Measurements from ENCODE around the gene ABCC3.
A peak's percentile ranks its signal among the peaks of the same experiment; 100 is the strongest.

Gene ABCC3

GRCh38 chr17:50642722-50643656, 8.3 kb downstream of the ABCC3 start:
- no peak for DNase-seq (ENCODE audit: low read depth)

- DNase-seq (ENCODE audit: low read depth): no peak
These were observed 11.3 kb downstream of the ABCC3 start for GRCh38 chr17:50645748-50646682.

- no peak for DNase-seq (ENCODE audit: low read depth)
These were observed 12.5 kb downstream of the ABCC3 start for GRCh38 chr17:50647187-50647586.

DNA sequence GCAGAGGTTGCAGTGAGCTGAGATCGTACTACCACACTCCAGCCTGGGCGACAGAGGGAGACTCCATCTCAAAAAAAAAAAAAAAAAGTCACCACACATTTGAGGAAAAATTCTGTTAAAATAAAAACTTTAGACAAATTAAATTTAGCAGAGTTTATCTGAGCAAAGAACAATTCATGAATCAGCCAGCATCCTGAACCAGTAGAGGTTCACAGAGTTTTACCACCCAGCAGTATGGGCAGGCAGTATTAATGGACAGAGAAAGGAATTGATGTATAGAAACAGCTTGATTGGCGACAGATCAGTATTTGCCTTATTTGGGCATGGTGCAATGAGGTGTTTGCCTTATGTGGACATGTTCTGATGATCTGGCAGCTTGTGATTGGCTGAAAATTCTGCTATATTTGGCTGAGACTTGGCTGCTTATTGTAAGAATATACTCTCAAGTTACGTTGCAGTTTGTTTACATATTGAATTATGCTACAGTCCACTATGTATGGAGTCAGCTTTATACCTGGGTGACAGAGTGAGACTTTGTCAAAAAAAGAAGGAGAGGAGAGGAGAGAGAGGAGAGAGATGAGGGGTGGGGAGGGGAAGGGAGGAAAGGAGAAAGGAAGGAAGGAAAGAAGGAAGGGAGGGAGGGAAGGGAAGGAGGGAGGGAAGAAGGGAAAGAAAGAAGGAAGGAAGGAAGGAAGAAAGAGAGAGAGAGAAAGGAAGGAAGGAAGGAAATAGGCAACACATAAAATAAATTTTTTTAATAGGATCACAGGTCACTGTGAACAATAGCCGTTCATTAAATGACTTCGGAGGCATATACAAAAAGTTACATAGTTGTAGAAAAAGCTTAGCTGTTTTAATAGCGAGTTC, 14.6 kb downstream of the ABCC3 start:
- DNase-seq (ENCODE audit: low read depth): no peak

- no peak for DNase-seq (ENCODE audit: low read depth)
These were observed 17.0 kb downstream of the ABCC3 start for GRCh38 chr17:50651661-50652060.

DNA sequence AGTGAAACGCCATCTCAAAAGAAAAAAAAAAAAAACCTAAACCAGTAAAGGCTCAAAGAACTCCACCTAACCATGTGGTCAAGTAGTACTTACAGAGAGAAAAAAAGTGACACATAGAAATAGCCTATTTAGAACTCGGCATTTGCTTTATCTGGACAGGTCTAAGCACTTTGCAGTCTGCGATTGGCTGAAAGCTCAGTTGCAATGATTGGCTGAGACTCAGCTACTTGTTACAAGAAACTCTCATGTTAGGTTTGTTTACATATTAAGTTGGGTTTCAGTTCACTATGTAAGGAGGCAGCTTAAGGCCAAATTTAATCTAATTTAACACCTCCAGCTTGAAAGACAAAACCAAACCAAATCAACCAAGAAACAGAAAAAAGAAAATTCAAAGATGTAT, 19.1 kb downstream of the ABCC3 start:
- no peak for DNase-seq (ENCODE audit: low read depth)

DNA sequence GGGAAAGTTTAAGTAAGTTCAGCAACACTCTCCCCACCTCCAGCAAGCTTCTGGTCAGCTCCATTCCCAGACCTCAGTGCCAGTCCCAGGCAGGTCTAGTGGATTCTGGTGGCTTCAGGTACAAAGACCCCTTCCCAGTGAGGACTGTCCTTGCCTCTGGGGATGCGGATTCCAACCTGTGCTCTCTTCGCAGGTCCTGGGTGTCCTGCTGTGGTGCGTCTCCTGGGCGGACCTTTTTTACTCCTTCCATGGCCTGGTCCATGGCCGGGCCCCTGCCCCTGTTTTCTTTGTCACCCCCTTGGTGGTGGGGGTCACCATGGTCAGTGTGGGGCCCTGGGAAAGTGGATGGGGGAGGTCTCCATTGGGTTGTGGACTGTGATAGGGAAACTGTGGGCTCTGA, 21.8 kb downstream of the ABCC3 start:
- DNase-seq (ENCODE audit: low read depth): no peak

- no peak for DNase-seq (ENCODE audit: low read depth)
These were observed 22.4 kb downstream of the ABCC3 start for GRCh38 chr17:50657054-50657453.

DNA sequence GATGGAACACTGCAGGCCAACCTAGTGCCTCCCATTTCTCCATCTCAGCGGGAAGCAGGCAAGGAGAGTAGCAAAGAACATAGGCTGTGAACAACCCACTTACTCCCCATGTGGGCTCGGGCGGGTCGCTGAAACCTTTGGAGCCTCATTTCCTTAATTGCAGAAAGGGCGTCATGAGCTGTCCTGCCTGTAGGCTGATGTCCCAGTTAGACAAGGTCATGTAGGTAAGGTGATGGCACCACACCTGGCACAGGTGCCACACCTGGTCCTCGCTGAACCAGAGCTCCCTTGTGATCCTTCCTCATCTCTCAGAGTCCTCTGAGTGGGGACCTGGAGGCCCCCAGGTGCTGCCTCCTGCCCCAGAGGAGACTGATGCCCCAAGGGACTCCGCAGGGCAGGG, 22.9 kb downstream of the ABCC3 start:
- DNase-seq (ENCODE audit: low read depth): no peak

DNA sequence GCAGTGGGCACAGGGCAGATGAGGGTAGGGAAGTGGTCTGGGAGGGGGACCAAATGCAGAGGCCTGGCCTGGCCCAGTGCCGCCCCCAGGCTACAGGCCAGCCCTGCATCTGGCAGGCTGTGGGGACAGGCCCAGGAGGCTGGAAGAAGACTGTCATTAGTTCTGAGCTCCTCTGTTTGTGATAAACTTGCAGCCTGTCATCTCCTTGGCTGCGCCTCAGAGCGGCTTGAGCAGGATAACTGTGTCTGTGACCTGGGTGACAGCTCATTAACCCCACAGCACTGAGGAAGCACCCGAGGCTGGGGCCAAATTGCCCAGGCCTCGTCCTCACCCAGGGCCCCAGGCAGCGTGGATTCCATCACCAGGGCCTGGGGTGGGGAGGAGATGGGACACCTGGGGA, 23.9 kb downstream of the ABCC3 start:
- DNase-seq (ENCODE audit: low read depth): no peak

- DNase-seq (ENCODE audit: low read depth): no peak
These were observed 24.5 kb downstream of the ABCC3 start for GRCh38 chr17:50659179-50659578.

DNA sequence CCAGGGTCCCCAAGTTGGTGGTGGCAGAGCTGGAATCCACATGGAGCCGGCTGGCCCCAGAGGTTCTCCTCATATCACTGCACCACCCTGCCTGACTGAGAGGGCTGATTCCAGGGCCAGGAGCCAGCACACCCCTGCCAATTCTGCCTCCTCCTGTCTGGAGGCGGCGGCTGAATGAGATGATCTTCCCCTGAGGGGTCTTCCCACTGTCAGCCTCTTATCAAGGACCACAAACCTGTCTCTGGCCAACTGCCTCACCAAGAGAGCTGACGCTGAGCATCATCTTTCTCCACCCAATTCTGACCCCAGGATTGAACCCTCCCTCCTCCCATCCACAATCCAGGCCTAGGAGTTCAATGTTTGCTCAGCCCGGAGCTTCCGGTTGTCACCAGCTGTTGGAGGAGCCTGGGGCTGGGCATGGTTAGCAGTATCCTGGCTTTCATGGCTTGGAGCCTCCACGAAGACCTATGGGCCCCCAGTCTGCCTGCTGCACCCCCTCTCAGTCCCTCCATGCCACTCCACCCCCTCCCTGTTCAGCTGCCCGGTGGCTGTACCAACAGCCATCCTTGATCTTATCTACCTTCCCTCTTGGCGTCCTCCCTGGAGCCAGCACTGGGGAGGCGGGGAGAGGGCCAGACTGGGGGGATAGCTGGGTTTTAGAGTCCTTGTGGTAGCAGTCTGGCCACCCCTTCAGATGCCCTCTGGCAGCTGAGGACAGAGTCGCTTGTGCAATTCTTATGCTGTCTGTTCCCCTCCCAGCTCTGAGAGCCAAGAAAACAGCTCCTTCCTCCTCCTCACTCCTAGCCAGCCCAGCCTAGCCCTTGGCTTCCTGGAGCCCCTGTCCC, 25.6 kb downstream of the ABCC3 start:
- no peak for DNase-seq (ENCODE audit: low read depth)

DNA sequence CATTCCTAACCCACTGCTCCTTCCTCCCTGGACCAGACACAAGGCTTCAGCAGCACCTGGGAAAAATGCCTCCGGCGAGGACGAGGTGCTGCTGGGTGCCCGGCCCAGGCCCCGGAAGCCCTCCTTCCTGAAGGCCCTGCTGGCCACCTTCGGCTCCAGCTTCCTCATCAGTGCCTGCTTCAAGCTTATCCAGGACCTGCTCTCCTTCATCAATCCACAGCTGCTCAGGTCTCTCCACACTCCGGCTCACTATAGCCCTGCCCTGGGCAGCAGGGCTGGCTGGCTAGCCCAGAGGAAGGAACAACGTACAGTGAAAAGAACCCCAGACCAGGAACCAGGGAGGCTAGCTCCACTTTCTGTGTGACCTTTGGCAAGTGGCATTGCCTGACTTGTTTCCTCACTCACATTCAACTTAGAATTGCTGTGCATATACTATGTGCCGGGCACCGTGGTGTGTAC, 26.2 kb downstream of the ABCC3 start:
- DNase-seq (ENCODE audit: low read depth): no peak

DNA sequence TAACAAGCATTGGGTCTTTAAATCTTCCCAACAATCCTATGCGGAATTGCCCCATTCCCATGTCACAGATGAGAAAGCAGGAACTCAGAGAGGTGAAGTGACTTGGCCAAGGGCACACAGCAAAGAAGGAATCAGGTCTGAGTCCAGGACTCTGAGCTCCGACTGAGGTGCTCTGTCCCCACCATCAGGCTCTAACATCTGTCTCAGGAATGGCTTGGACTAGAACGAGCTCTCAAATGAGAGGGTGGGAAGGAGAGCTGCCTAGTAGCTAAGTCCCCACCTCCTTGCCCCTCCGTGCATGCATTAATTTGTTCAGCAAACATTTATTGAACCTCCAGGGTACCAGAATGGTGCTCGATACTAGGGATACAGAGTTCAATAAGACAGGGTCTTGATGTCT, 26.7 kb downstream of the ABCC3 start:
- DNase-seq (ENCODE audit: low read depth): no peak

DNA sequence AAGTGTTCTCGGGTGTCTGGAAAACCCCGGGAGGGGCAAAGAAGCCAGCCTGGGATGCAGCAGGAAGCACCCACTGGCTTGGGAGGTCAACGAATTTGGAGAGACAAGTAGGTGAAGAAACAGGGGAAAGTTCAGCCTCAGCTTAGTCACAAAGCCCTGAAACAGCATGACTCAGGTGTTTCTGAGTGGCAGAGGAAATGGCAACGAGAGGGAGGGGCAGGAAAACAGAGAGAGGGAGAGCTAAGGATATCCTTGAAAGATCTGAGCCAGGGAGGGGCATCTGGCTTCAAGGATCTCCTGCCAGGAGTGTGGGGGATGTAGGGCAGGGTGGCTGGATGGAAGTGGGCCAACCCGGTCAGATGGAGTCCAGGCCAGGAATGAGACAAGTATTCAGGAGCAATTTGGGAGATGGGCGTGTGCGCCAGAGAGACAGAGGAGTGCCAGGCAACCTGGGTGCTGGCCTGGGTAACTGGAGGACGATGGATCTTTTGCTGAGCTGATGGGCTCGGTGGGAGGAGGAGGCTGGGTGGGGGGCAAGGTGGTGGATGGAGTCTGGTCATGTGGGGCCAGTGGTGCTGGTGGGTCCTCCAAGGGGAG, 27.2 kb downstream of the ABCC3 start:
- peak; percentile 76 for DNase-seq (ENCODE audit: low read depth)

- DNase-seq (ENCODE audit: low read depth): no peak
These were observed 28.0 kb downstream of the ABCC3 start for GRCh38 chr17:50662632-50663225.

GRCh38 chr17:50663812-50664374, 29.2 kb downstream of the ABCC3 start:
- DNase-seq (ENCODE audit: low read depth): no peak

- no peak for DNase-seq (ENCODE audit: low read depth)
These were observed 30.2 kb downstream of the ABCC3 start for GRCh38 chr17:50664788-50665458.

DNA sequence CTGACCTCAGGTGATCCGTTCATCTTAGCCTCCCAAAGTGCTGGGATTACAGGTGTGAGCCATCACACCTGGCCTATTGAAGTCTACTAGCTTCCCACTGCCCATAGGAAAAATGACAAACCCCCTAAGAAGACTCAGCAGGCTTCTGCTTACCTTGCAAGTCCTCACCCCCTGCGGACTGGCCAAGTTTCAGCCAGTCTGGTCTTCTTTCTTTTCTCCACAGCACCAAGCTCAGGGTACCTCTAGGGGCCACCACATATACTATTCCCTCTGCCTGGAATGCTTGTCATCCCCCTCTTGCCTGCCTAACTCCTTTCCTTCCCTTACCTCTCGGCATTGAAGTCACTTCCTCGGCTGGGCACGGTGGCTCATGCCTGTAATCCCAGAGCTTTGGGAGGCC, 31.2 kb downstream of the ABCC3 start:
- no peak for DNase-seq (ENCODE audit: low read depth)

Measured in stromal cell of bone marrow (primary cell).